HG02973 (cell line): ENCODE results near the gene ZNF341.

Experiments used
- ATAC-seq: cut with Tn5 transposase; IDR thresholded peaks from one replicate; pipeline ENCODE4 v1.9.1; 2021; ENCODE audit warnings: moderate library complexity; ENCODE audit not compliant: unreplicated experiment

ZNF341 gene

GRCh38 chr20:33766686-33767085 is 34.9 kb downstream of the ZNF341 start:
- ATAC-seq, result no peak

GRCh38 chr20:33767777-33768138 is 36.0 kb downstream of the ZNF341 start:
- ATAC-seq, result no peak

GRCh38 chr20:33769043-33769442 is 37.2 kb downstream of the ZNF341 start:
- no peak for ATAC-seq

GRCh38 chr20:33770005-33770404 is 38.2 kb downstream of the ZNF341 start:
- ATAC-seq, result no peak

- no peak for ATAC-seq
These were observed 40.1 kb downstream of the ZNF341 start for GRCh38 chr20:33771938-33772337.

- no peak for ATAC-seq
These were observed 40.6 kb downstream of the ZNF341 start for GRCh38 chr20:33772439-33772838.

GRCh38 chr20:33773412-33774089 is 41.8 kb downstream of the ZNF341 start:
- peak; percentile 65 for ATAC-seq

- no peak for ATAC-seq
These were observed 46.0 kb downstream of the ZNF341 start for GRCh38 chr20:33777816-33778215.

GRCh38 chr20:33781133-33781532 is 49.3 kb downstream of the ZNF341 start:
- no peak for ATAC-seq

GRCh38 chr20:33781945-33782344 is 50.1 kb downstream of the ZNF341 start:
- ATAC-seq, result no peak

GRCh38 chr20:33783256-33783655 is 51.5 kb downstream of the ZNF341 start:
- no peak for ATAC-seq

GRCh38 chr20:33783818-33784217 is 52.0 kb downstream of the ZNF341 start:
- no peak for ATAC-seq

- ATAC-seq, result no peak
These were observed 52.4 kb downstream of the ZNF341 start for GRCh38 chr20:33784225-33784624.

- no peak for ATAC-seq
These were observed 53.7 kb downstream of the ZNF341 start for GRCh38 chr20:33785503-33785902.

- ATAC-seq, result no peak
These were observed 55.6 kb downstream of the ZNF341 start for GRCh38 chr20:33787253-33787891.

GRCh38 chr20:33788351-33789049 is 56.7 kb downstream of the ZNF341 start:
- no peak for ATAC-seq

- no peak for ATAC-seq
These were observed 57.5 kb downstream of the ZNF341 start for GRCh38 chr20:33789109-33789857.

GRCh38 chr20:33789858-33790182 is 58.0 kb downstream of the ZNF341 start:
- ATAC-seq, result no peak

GRCh38 chr20:33790566-33790965 is 58.8 kb downstream of the ZNF341 start:
- ATAC-seq, result no peak

GRCh38 chr20:33791021-33791420 is 59.2 kb downstream of the ZNF341 start:
- ATAC-seq, result no peak

- ATAC-seq, result no peak
These were observed 59.7 kb downstream of the ZNF341 start for GRCh38 chr20:33791540-33791939.
